GM19239 (cell line): Measurements from ENCODE around the gene TM4SF4.
"Not testable (repeated sequence)": the region's sequence is repeated elsewhere in the genome, so short reads cannot be mapped to it uniquely, and the experiment has no call there.

ENCODE experiments used
- DNase-seq: peaks from one replicate; pipeline ENCODE4 v3.0.0; 2011; ENCODE audit warnings: low spot score; ENCODE audit not compliant: insufficient read length
- FAIRE-seq: peaks from 2 replicates; lab custom pipeline; 2011; peaks lifted over from hg19 to GRCh38; lab: Jason Lieb, UNC

The TM4SF4 gene, protein sequence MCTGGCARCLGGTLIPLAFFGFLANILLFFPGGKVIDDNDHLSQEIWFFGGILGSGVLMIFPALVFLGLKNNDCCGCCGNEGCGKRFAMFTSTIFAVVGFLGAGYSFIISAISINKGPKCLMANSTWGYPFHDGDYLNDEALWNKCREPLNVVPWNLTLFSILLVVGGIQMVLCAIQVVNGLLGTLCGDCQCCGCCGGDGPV

GRCh38 chr3:149474250-149474817, at the start of gene TM4SF4:
Gene TM4SF4, plus strand, starts transcription at chr3:149474697. Its CDS starts 181 bp downstream, at chr3:149474878.
- FAIRE-seq (no peak), DNase-seq (no peak)

- no peak for FAIRE-seq
- no peak for DNase-seq
Observed at GRCh38 chr3:149424918-149425317, 49.6 kb upstream of the TM4SF4 start.

DNA sequence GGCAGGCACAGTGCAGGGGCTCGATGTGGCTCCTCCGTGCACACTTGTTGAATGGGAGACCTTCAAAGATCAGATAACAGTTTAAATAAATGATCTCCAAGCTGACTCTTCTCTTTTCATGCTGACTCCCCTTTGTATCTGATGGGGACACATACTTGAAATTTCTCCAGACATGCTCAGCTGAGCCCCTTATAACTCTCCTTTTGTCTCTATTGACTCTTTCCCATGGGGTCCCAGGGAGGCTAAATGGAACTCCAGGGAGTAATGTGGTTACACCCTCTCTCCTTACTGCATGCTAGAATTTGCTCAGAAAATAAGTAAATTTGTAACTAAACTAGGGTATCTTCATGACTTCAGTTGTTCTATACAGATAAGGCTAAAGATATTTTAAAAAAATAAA, 48.2 kb upstream of the TM4SF4 start:
- FAIRE-seq = no peak

DNA sequence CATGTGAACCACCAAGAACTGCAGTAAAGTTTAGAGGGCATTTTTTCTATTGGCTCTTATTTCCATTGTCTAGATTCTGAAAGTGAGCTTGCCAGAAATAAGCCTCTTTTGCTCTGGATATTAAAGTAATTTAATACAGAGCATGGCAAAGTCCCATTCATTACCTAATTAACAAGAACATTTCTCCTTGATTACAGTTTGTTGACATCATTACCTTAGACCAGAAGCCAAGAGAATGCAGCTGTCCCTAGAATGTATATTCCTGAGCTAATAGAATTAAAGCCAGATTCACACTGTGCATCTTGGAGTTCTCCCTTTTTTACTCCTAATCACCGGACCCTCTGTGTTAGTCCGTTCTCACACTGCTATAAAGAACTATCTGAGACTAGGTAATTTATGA, 46.4 kb upstream of the TM4SF4 start:
- DNase-seq = no peak
- FAIRE-seq = no peak

More for the DNA sequence above, 48.2 kb upstream of the TM4SF4 start:
- no peak for DNase-seq

DNA sequence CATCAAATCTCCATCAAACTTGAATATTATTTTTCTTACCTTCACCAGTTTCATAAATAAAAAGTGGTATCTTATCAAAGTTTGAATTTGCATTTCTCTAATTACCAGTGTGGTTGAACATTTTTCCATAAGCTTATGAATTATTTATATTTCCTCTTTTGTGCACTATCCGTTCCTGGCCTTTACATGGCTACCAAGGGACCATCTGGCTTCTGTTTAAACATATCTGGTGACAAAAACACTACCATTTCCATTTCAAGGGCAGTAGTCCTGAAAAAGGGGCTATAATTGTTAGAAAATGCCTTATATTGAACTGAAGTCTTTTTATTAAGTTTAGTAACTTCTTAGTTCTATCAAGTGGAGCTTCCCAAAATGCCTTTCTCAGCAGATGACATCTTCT, 44.3 kb upstream of the TM4SF4 start:
- FAIRE-seq = no peak
- DNase-seq = no peak

DNA sequence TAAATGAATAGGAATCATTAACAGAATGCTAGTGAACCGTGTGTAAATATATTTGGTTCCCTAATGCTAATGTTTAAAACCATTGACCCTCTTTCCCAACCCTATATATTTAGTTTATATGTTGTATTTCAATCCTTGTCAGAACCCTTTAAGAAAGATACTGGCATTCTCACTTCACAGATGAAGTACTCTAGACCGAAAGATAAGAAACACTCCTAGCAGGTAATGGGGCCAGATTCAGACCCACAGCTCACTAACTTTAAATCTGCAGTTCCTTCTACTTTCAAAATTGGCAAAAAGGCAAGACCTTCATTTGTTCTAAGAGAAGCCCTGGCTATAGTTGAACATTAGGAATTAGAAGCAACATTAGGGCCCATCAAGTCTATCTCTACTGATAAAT, 42.3 kb upstream of the TM4SF4 start:
- DNase-seq (no peak), FAIRE-seq (no peak)

DNA sequence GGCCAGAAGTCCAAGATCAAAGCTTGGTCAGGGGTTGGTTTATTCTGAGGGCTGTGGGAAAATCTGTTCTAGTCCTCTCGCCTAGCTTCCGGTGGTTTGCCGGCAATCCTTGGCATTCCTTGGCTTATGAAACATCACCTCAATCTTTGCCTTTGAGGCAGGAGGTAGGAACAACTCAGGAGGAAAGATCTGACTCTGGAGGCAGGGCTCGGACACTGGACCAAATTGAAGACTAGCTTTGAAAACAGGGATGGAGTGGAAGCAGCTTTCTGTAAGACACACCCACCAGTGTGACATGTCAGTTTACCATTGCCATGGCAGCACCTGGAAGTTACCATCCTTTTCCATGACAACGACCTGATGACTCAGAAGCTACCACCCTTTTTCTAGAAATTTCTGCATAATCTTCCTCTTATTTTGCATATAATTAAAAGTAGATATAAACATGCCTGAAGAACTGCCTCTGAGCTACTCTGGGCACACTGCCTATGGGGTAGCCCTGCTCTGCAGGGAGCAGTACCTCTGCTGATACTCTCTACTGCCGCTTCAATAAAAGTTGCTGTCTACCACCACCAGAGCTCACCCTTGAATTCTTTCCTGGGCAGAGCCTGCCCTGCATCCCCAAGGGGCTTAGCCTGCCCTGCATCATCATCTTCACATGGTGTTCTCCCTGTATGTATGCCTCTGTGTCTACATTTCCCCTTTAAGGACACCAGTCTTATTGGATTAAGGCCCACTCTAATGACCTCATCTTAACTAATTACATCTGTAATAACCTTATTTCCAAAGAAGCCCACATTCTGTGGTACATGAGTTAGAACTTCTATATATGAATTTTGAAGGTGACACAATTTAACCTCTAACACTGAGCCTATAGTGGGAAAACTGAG, 38.3 kb upstream of the TM4SF4 start:
- DNase-seq (no peak), FAIRE-seq (no peak)

- no peak for DNase-seq
- FAIRE-seq = no peak
Observed at GRCh38 chr3:149437286-149437685, 37.2 kb upstream of the TM4SF4 start.

- no peak for DNase-seq
- FAIRE-seq = no peak
Observed at GRCh38 chr3:149437710-149438109, 36.8 kb upstream of the TM4SF4 start.

DNA sequence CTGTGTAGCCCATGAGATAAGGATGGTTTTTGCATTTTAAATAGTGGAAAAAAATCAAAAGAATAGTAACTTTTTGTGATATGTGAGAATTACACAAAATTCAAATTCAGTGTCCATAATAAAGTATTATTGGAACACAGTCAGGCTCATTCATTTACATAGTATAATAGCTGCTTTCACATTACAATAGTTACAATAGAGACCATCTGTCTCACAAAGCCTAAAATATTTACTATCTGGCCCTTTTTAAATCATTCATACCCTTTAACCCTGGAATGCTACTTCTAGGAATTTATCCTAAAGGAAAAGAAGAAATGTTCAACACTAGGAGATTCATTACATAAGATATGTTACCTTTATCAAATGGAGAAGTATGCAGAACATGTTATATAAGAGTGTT, 35.5 kb upstream of the TM4SF4 start:
- DNase-seq (no peak), FAIRE-seq (no peak)

GRCh38 chr3:149441642-149442041, 32.9 kb upstream of the TM4SF4 start:
- FAIRE-seq = no peak
- DNase-seq = no peak

GRCh38 chr3:149442043-149442442, 32.5 kb upstream of the TM4SF4 start:
- no peak for FAIRE-seq
- DNase-seq = no peak

DNA sequence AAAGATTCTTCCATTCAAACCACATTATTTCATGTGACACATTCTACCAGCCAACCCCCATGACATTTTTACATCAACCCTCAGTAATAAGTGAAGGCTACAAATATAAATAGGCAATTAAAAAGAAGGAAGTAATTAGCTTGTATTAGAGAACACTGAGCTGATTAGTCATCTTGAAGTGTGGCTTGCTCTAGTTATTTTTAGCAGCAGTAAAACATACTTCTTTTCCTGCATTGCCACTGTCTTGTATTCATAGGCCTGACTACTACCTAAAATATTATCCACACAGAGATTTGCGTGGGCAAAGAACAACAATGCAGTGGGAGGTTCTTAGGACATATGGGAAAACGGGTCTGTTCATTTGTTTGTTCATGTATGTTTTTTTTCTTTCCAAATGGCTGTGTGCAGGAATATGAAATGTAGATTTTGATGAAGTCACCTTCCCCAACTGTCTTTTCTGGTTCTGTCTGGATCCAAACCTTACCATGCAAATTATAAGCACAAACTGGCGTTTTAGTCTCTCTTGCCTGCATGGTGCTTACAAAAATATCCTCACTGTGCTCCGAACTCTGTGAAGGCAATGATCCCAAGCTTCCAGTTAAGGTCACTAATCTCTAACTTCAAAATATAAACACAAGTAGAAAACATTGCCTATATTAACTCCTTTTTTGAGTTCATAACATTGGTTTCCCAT, 31.5 kb upstream of the TM4SF4 start:
- DNase-seq (no peak), FAIRE-seq (no peak)

- DNase-seq (no peak), FAIRE-seq (no peak)
Observed at GRCh38 chr3:149443545-149443912, 31.0 kb upstream of the TM4SF4 start.

- DNase-seq, FAIRE-seq: not testable (repeated sequence)
Observed at GRCh38 chr3:149444867-149445266, 29.6 kb upstream of the TM4SF4 start.

DNA sequence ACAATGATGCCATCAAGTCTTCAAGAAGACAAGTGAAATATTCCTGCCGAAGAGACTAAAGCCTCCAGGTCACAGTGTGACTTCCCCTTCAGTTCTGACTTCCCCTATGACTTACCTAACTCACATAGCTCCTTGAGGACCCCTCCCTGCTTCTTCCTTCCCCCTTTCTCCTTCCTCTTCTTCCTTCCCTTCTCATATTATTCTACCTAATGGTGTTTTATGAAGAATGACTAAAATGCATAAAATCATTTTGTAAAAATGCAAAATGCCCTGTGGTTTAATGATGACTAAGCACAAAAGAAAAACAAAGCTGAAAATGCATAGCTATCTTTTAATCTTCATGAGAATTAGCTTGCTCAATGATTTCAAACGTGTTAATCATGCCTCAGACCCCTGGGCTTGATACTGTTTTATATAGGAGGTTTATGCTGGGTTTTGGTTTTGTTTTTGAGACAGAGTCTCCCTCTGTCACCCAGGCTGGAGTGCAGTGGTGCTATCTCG, 26.1 kb upstream of the TM4SF4 start:
- FAIRE-seq (no peak), DNase-seq (no peak)

- DNase-seq (no peak), FAIRE-seq (no peak)
Observed at GRCh38 chr3:149449182-149449581, 25.3 kb upstream of the TM4SF4 start.

GRCh38 chr3:149449799-149450198, 24.7 kb upstream of the TM4SF4 start:
- DNase-seq (no peak), FAIRE-seq (no peak)

DNA sequence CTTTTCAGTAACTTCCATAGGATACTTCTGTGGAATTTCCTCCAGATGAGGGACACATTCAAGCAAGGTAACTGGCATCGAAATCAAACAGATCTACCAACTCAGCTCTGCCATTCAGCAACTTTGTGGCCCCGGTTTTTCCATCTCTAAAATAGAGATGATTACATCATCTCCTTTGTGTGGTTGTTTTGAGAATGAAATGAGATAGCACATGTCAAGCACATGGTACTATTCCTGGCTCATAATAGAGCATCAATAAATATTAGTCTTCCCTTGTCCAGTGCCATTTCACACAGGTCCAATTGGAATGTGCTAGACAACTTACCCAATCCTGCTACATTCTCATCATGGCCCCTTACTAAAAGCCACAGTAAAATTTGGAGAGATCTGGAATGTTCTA, 24.2 kb upstream of the TM4SF4 start:
- FAIRE-seq = no peak
- DNase-seq = no peak

DNA sequence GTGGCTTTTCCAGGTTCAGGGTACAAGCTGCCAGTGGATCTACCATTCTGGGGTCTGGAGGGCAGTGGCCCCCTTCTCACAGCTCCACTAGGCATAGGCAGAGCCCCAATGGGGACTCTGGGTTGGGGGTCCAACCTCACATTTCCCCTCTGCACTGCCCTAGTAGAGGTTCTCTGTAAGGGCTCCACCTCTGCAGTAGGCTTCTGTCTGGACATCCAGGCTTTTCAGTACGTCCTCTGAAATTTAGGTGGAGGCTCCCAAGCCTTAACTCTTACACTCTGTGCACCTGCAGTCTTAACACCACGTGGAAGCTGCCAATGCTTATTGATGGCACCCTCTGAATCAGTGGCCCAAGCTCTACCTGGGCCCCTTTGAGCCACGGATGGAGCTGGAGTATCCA, 22.5 kb upstream of the TM4SF4 start:
- no peak for FAIRE-seq
- DNase-seq = no peak
